ENCODE data around the gene CHID1. TPM values are rescaled to one million over a fixed set of nuclear protein-coding genes. Genes with fewer than 3 reads are reported as not detected.

Gene CHID1
- total RNA-seq, 1 experiment from 2014 or later: 85.6 TPM

- peak; percentile 81 to 87 for DNase-seq
- TF ChIP-seq CTCF (conservative IDR thresholded peaks at IDR 0.05): no peak
- TF ChIP-seq EZH2 (IDR thresholded peaks at IDR 0.05; ENCODE audit: low read depth): no peak
- H3K9me3 ChIP-seq (ENCODE audit: insufficient read depth, low read depth): no peaks in the 10 kb centered on the region
- peak overlapping the region; percentile 90 for H3K4me2 ChIP-seq
- intact Hi-C loops (cut with micrococcal nuclease; ENCODE audit: unreplicated experiment): loop anchor here (2.0 kb wide), 1 partner anchor 15 kb away; no protein-coding TSS in a partner anchor
- BruUV-seq (replicated peaks): TSS peak; percentile 43
- no peak overlapping the region for H2AFZ ChIP-seq
- H3K4me1 ChIP-seq (replicated peaks; ENCODE audit: insufficient read depth): peaks cover 15% of the 10 kb centered on the region
- H3K27ac ChIP-seq: peak overlapping the region; percentile 61; the same call in 1 of the 2 replicates
- peaks cover 26% of the 10 kb centered on the region for H4K20me1 ChIP-seq (ENCODE audit: insufficient read depth)
- peaks cover 28% of the 10 kb centered on the region; the same call in 1 of the 2 replicates for H3F3A ChIP-seq (ENCODE audit: insufficient read depth, low read depth)
- H3K36me3 ChIP-seq (ENCODE audit: low read depth): no peaks in the 10 kb centered on the region
- peak overlapping the region; percentile 84 for H3K4me3 ChIP-seq
- peaks cover 19% of the 10 kb centered on the region for H3K79me2 ChIP-seq (ENCODE audit: low read depth)
- no peaks in the 10 kb centered on the region for H3K27me3 ChIP-seq (ENCODE audit: insufficient read depth, low read depth)
- H3K9me2 ChIP-seq (ENCODE audit: insufficient read depth): no peaks in the 10 kb centered on the region
- POLR2A ChIA-PET (ENCODE audit: unreplicated experiment): interaction anchor here (0.6 to 0.9 kb wide), 6 partner anchors 12 to 612 kb away, joined by 3 to 6 read pairs (median 3); partner anchors contain the start of genes CD151 and PIDD1
- CTCF ChIA-PET: interaction anchor here (0.7 kb wide), 1 partner anchor 12 kb away, joined by 4 read pairs; no protein-coding TSS in a partner anchor
Observed at GRCh38 chr11:819943-820649, 90.5 kb downstream of the CHID1 start.

- peak overlapping the region; percentile 84 for H3K4me3 ChIP-seq
- no peaks in the 10 kb centered on the region for H3K27me3 ChIP-seq (ENCODE audit: insufficient read depth, low read depth)
- H3K27ac ChIP-seq: peak overlapping the region; percentile 87
- no peaks in the 10 kb centered on the region for H3K36me3 ChIP-seq (ENCODE audit: low read depth)
- peaks cover 27% of the 10 kb centered on the region; the same call in 1 of the 2 replicates for H3F3A ChIP-seq (ENCODE audit: insufficient read depth, low read depth)
- H2AFZ ChIP-seq: 0 out of 2 replicates have a peak overlapping the region, but pooled peaks have one; percentile 58
- no peaks in the 10 kb centered on the region for H3K9me2 ChIP-seq (ENCODE audit: insufficient read depth)
- H3K9me3 ChIP-seq (ENCODE audit: insufficient read depth, low read depth): no peaks in the 10 kb centered on the region
- H3K4me2 ChIP-seq: peak overlapping the region; percentile 90
- ChIA-PET POLR2A (ENCODE audit: unreplicated experiment) (interaction anchor here (0.6 to 1.6 kb wide), 11 partner anchors 13 to 740 kb away, joined by 3 to 17 read pairs (median 5); partner anchors contain the start of genes CD151 and PIDD1), CTCF (interaction anchor here (0.7 kb wide), 1 partner anchor 13 kb away, joined by 4 read pairs; no protein-coding TSS in a partner anchor)
- TF ChIP-seq CTCF (conservative IDR thresholded peaks at IDR 0.05) (no peak), EZH2 (IDR thresholded peaks at IDR 0.05; ENCODE audit: low read depth) (no peak)
- DNase-seq: peak; percentile 65 to 87
- H4K20me1 ChIP-seq (ENCODE audit: insufficient read depth): peaks cover 26% of the 10 kb centered on the region
- H3K79me2 ChIP-seq (ENCODE audit: low read depth): peaks cover 19% of the 10 kb centered on the region
- intact Hi-C loops (cut with micrococcal nuclease; ENCODE audit: unreplicated experiment): loop anchor here (2.0 kb wide), 1 partner anchor 15 kb away; no protein-coding TSS in a partner anchor
- peaks cover 12% of the 10 kb centered on the region for H3K4me1 ChIP-seq (replicated peaks; ENCODE audit: insufficient read depth)
- BruUV-seq (replicated peaks): no TSS peak
Observed at GRCh38 chr11:819129-819931, 91.3 kb downstream of the CHID1 start.

All from PC-9 (cell line).